Osteoblast (primary cell): Measurements from ENCODE around the gene LIPC. TPM values are rescaled to one million over a fixed set of nuclear protein-coding genes. Genes with fewer than 3 reads are reported as not detected.

ENCODE experiments used
- DNase-seq: peaks from one replicate; pipeline ENCODE4 v3.0.0; 2011; ENCODE audit warnings: low spot score, mixed read lengths; ENCODE audit not compliant: insufficient read length; ENCODE audit errors: missing footprints
- H2AFZ ChIP-seq: 2 replicates; pipeline ENCODE4 v1.6.0; 2011; ENCODE audit warnings: mild to moderate bottlenecking, low read length
- H3K27ac ChIP-seq: 2 replicates; pipeline ENCODE4 v1.5.1; 2011; ENCODE audit warnings: mild to moderate bottlenecking, low read depth, low read length, moderate library complexity
- H3K27me3 ChIP-seq: 2 replicates; pipeline ENCODE4 v1.6.0; 2012; ENCODE audit warnings: mild to moderate bottlenecking, control low read depth, inconsistent platforms, low read length, moderate library complexity; ENCODE audit not compliant: insufficient read depth
- H3K36me3 ChIP-seq: 2 replicates; pipeline ENCODE4 v1.5.1; 2011; ENCODE audit warnings: mild to moderate bottlenecking, low read length, control low read depth, moderate library complexity; ENCODE audit not compliant: insufficient read depth
- H3K4me1 ChIP-seq: 2 replicates; pipeline ENCODE4 v1.5.1; 2011; ENCODE audit warnings: mild to moderate bottlenecking, low read length, control low read depth, moderate library complexity; ENCODE audit not compliant: insufficient read depth
- H3K4me2 ChIP-seq: 2 replicates; pipeline ENCODE4 v1.6.0; 2011; ENCODE audit warnings: mild to moderate bottlenecking, low read length; ENCODE audit not compliant: insufficient read depth
- H3K4me3 ChIP-seq: fragments of 200-600 bp; sonication (generic); 3 replicates; pipeline ENCODE4 v1.5.1; 2012; ENCODE audit warnings: mild to moderate bottlenecking, low read length, inconsistent platforms; ENCODE audit not compliant: insufficient read depth
- H3K79me2 ChIP-seq: 2 replicates; pipeline ENCODE4 v1.6.0; 2012; ENCODE audit warnings: mild to moderate bottlenecking, low read length, control low read depth, inconsistent platforms; ENCODE audit not compliant: insufficient read depth
- H3K9me3 ChIP-seq: 2 replicates; pipeline ENCODE4 v1.5.1; 2011; ENCODE audit warnings: low read depth, low read length, control low read depth
- H4K20me1 ChIP-seq: 2 replicates; pipeline ENCODE4 v1.6.0; 2012; ENCODE audit warnings: mild to moderate bottlenecking, low read length, control low read depth; ENCODE audit not compliant: insufficient read depth
- CTCF ChIP-seq: IDR thresholded peaks from 2 replicates; pipeline ENCODE4 v1.5.1; 2011; ENCODE audit warnings: mild to moderate bottlenecking, low read depth, low read length, moderate library complexity; ENCODE audit errors: extremely low read depth
- total RNA-seq: library from RNA; depleted of rRNA; stranded (reverse); fragments of >200 nt; gene quantifications from 2 replicates; pipeline ENCODE4 v1.2.3, GENCODE V29; 2012

LIPC gene
- total RNA-seq, 1 donor = 1.1 TPM

DNA sequence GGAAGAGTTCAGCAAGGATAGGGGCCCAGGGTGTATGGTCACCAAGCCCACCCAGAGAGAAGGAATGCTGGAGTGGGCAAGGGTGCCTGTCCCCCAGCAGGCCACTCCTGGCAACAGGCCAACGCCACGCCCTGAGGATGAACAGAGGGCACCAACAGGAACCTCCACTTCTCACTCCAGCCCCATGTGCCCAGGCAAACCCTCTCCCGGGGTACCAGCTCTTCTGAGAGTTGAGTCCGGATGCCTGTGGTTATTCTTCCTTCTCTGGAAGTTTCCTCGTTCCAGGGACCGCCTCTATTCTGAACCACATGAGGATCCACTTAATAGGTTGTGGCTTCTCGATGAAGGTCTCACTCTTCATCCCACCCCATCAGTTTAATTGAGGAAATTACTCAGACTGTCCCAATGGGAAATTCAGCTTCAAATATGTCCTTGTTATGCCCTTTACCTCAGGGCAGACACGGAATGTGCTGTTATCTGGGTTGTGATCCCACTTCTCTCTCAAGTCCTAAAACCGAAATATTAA is 114.3 kb downstream of the LIPC start:
- no peaks in the 10 kb centered on the region for H3K79me2 ChIP-seq
- peak overlapping the region; percentile 14 for H3K4me2 ChIP-seq
- H3K27me3 ChIP-seq = peaks cover 13% of the 10 kb centered on the region
- DNase-seq = no peak
- peak overlapping the region; percentile 4 for H3K27ac ChIP-seq
- H4K20me1 ChIP-seq = peaks cover 3% of the 10 kb centered on the region
- H3K4me3 ChIP-seq = no peak overlapping the region
- TF ChIP-seq CTCF = no peak
- H3K9me3 ChIP-seq = no peaks in the 10 kb centered on the region
- H3K4me1 ChIP-seq = peaks cover 22% of the 10 kb centered on the region
- no peak overlapping the region for H2AFZ ChIP-seq
- no peaks in the 10 kb centered on the region for H3K36me3 ChIP-seq

- Histone ChIP-seq H3K27me3 (peaks cover 6% of the 10 kb centered on the region), H2AFZ (no peak overlapping the region), H3K36me3 (no peaks in the 10 kb centered on the region), H3K4me1 (peaks cover 29% of the 10 kb centered on the region), H3K27ac (peak overlapping the region; percentile 80), H3K9me3 (no peaks in the 10 kb centered on the region), H3K79me2 (no peaks in the 10 kb centered on the region), H3K4me2 (peak overlapping the region; percentile 42), H3K4me3 (no peak overlapping the region), H4K20me1 (peaks cover 3% of the 10 kb centered on the region)
- no peak for TF ChIP-seq CTCF
- peak; percentile 96 for DNase-seq
These were observed 115.1 kb downstream of the LIPC start for GRCh38 chr15:58546635-58547627.

DNA sequence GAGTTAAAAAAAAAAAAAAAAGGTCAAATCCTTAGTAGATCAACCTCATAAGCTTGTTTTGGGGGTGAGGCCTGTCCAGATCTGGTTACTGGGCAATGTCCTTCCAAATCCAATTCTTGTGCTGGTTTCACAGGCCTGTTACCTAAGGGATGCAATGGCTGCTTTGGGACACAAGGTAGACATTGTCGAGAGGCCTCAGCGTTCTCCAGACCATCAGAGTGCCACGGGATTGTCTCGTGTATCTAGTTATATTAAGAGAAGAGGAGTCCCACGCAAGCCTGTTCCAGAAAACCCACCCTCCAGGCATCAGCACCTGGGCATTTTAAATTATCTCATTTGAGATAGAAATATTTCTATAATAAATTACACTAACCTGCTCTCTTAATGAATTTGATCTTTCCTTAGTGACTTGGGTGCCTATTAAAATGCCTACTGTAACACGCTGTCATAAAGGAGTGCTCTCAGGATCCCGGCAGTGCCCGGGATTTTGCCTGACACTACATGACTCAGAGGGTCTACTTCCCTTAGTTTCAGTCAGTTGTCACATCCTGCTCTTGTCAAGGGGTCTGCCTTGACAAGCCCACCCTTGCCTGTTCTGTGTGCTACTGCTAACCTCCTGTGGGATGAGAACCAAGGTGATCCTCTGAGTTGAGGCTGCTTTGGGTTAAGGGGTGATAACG is 116.0 kb downstream of the LIPC start:
- no peak for DNase-seq
- TF ChIP-seq CTCF = no peak
- Histone ChIP-seq H3K36me3 (no peaks in the 10 kb centered on the region), H3K27ac (peak overlapping the region; percentile 80), H3K27me3 (peaks cover 2% of the 10 kb centered on the region), H3K4me2 (peak overlapping the region; percentile 42), H2AFZ (no peak overlapping the region), H4K20me1 (peaks cover 3% of the 10 kb centered on the region), H3K9me3 (no peaks in the 10 kb centered on the region), H3K4me1 (peaks cover 37% of the 10 kb centered on the region), H3K79me2 (no peaks in the 10 kb centered on the region), H3K4me3 (no peak overlapping the region)
